HCT116 (cell line): ENCODE results near the gene ADPRS. TPM values are rescaled to one million over a fixed set of nuclear protein-coding genes. Genes with fewer than 3 reads are reported as not detected.

Source experiments
- ATAC-seq: fragments of 200-7000 bp; cut with Tn5 transposase; 2 replicates; pipeline ENCODE4 v1.9.1; 2020; ENCODE audit warnings: mild to moderate bottlenecking, moderate library complexity
- BruUV-seq: library from RNA; stranded (reverse); fragments of 400-500 nt; replicated peaks from 2 replicates; lab custom pipeline; 2021; lab: Mats Ljungman, UMichigan
- CTCF ChIA-PET: fragments of 300-600 bp; sonication (Branson Sonifier 250); formaldehyde crosslinking; loops from one replicate; lab custom pipeline; 2021; ENCODE audit warnings: antibody characterized with exemption; lab: Charles Lee
- POLR2A ChIA-PET: fragments of 300-600, 350-600 bp; sonication (Branson Sonifier 250); formaldehyde crosslinking; loops from one replicate; lab custom pipeline; 2021; ENCODE audit warnings: antibody characterized with exemption; lab: Charles Lee
- RAD21 ChIA-PET, 2 experiments: fragments of 300-600 bp; sonication (Branson Sonifier 250); formaldehyde crosslinking; loops; one replicate each; lab custom pipeline; 2023; ENCODE audit warnings: low total read pairs in 2 of 2; ENCODE audit not compliant: uncharacterized antibody in 2 of 2, unreplicated experiment in 2 of 2, low non-redundant PET in 1 of 2; lab: Charles Lee
- DNase-seq: peaks from one replicate; pipeline ENCODE4 v3.0.0-alpha.2; 2010; ENCODE audit warnings: low read depth, low spot score
- H2AFZ ChIP-seq: fragments of 200-600 bp; shearing (Covaris generic), sonication (generic); 2 replicates; pipeline ENCODE4 v1.6.1; 2017; ENCODE audit warnings: low read depth, mixed run types, mixed read lengths, antibody characterized with exemption, low read length; ENCODE audit not compliant: poor library complexity, severe bottlenecking
- H3K27ac ChIP-seq: 2 replicates; pipeline ENCODE4 v1.5.1; 2012; ENCODE audit warnings: low read depth, low read length
- H3K27me3 ChIP-seq: fragments of 200-600 bp; sonication (generic); 2 replicates; pipeline ENCODE4 v1.6.1; 2016; ENCODE audit warnings: mixed run types, low read length, mixed read lengths; ENCODE audit not compliant: insufficient read depth
- H3K36me3 ChIP-seq, 2 experiments: fragments of 200-500 bp in 1 of 2; fragments of 200-600 bp in 1 of 2; sonication (Bioruptor generic) in 1 of 2; sonication (generic) in 1 of 2; 2 replicates each; pipeline versions ENCODE4 v1.5.1 to v1.6.1; 2014 to 2016; ENCODE audit warnings: low read length in 2 of 2, inconsistent platforms in 1 of 2, mixed read lengths in 1 of 2, mixed run types in 1 of 2; ENCODE audit not compliant: insufficient read depth in 2 of 2, control insufficient read depth in 1 of 2
- H3K4me1 ChIP-seq, 2 experiments: fragments of 200-600 bp in 1 of 2; sonication (generic) in 1 of 2; 2 replicates each; pipeline versions ENCODE4 v1.5.1 to v1.6.1; 2012 to 2017; ENCODE audit warnings: low read length in 2 of 2, inconsistent platforms in 1 of 2, mild to moderate bottlenecking in 1 of 2, mixed read lengths in 1 of 2, mixed run types in 1 of 2, moderate library complexity in 1 of 2; ENCODE audit not compliant: insufficient read depth in 2 of 2, control insufficient read depth in 1 of 2
- H3K4me2 ChIP-seq: fragments of 200-600 bp; sonication (generic); 2 replicates; pipeline ENCODE4 v1.6.1; 2017; ENCODE audit warnings: mixed run types, low read length, mixed read lengths
- H3K4me3 ChIP-seq, 2 experiments: fragments of 200-600 bp in 1 of 2; sonication (generic) in 1 of 2; replicated peaks in 1 of 2; 2 replicates each; pipeline ENCODE4 v1.5.1; 2011 to 2016; ENCODE audit warnings: low read length in 2 of 2, control low read depth in 1 of 2, low read depth in 1 of 2, mild to moderate bottlenecking in 1 of 2, mixed read lengths in 1 of 2, mixed run types in 1 of 2
- H3K79me2 ChIP-seq: fragments of 200-600 bp; sonication (generic); 2 replicates; pipeline ENCODE4 v1.6.1; 2017; ENCODE audit warnings: mild to moderate bottlenecking, mixed run types, low read length, moderate library complexity, mixed read lengths; ENCODE audit not compliant: insufficient read depth
- H3K9ac ChIP-seq: fragments of 200-600 bp; sonication (generic); 2 replicates; pipeline ENCODE4 v1.6.1; 2016; ENCODE audit warnings: low read length, mixed read lengths
- H3K9me2 ChIP-seq: fragments of 200-600 bp; sonication (generic), shearing (Covaris generic); 2 replicates; pipeline ENCODE4 v1.6.1; 2017; ENCODE audit warnings: mixed run types, mild to moderate bottlenecking, moderate library complexity; ENCODE audit not compliant: insufficient read depth
- H3K9me3 ChIP-seq, 2 experiments: fragments of 200-500 bp in 1 of 2; fragments of 200-600 bp in 1 of 2; sonication (Bioruptor generic) in 1 of 2; sonication (generic) in 1 of 2; 2 replicates each; pipeline ENCODE4 v1.6.1; 2014 to 2017; ENCODE audit warnings: low read length in 2 of 2, mixed read lengths in 2 of 2, inconsistent platforms in 1 of 2, low read depth in 1 of 2, mild to moderate bottlenecking in 1 of 2, mixed run types in 1 of 2, moderate library complexity in 1 of 2; ENCODE audit not compliant: control insufficient read depth in 1 of 2, insufficient read depth in 1 of 2
- H4K20me1 ChIP-seq: fragments of 200-600 bp; sonication (generic), shearing (Covaris generic); 2 replicates; pipeline ENCODE4 v1.6.1; 2017; ENCODE audit warnings: mixed run types, mild to moderate bottlenecking, moderate library complexity; ENCODE audit not compliant: insufficient read depth
- CEBPB ChIP-seq: IDR thresholded peaks from 2 replicates; pipeline ENCODE4 v1.6.1; 2012; ENCODE audit warnings: low read depth
- EGR1 ChIP-seq: IDR thresholded peaks from 2 replicates; pipeline ENCODE4 v1.6.1; 2012; ENCODE audit warnings: low read depth
- JUND ChIP-seq: IDR thresholded peaks from 2 replicates; pipeline ENCODE4 v1.6.1; 2012
- POLR2A ChIP-seq: IDR thresholded peaks from 2 replicates; pipeline ENCODE4 v1.7.0; 2011; ENCODE audit warnings: borderline replicate concordance; ENCODE audit not compliant: insufficient read depth, insufficient read length; ENCODE audit errors: extremely low read depth
- intact Hi-C: fragments of 100-400 bp; cut with micrococcal nuclease; formaldehyde crosslinking; loops from 2 replicates; pipeline ENCODE4 v1.10.0; 2022
- total RNA-seq: library from RNA; stranded (reverse); gene quantifications from one replicate; pipeline ENCODE4 v1.2.1, GENCODE V29; 2021; ENCODE audit not compliant: unreplicated experiment

The ADPRS gene
- total RNA-seq, 1 experiment from 2014 or later = 28.2 TPM

GRCh38 chr1:36068866-36069265 is 19.8 kb upstream of the ADPRS start:
- DNase-seq (no peak), ATAC-seq (peak; percentile 34; the same call in 1 of the 2 replicates)
- H3K4me2 ChIP-seq = no peak overlapping the region
- no peak for TF ChIP-seq POLR2A
- TF ChIP-seq JUND = peak; percentile 28; the same call in 1 of the 2 replicates
- no peak for TF ChIP-seq CEBPB
- no peaks in the 10 kb centered on the region for H3K36me3 ChIP-seq
- H3K9me2 ChIP-seq = no peaks in the 10 kb centered on the region
- ChIA-PET RAD21 (no interaction called here), CTCF (no interaction called here), POLR2A (no interaction called here)
- peaks cover 0 to 5% of the 10 kb centered on the region in 2 experiments; a peak in 1 of 4 replicates for H3K4me1 ChIP-seq
- H3K9ac ChIP-seq = no peak overlapping the region
- H3K27ac ChIP-seq = no peak overlapping the region
- H3K27me3 ChIP-seq = no peaks in the 10 kb centered on the region
- intact Hi-C loops = no loop called here
- BruUV-seq = no TSS peak
- no peaks in the 10 kb centered on the region for H4K20me1 ChIP-seq
- no peaks in the 10 kb centered on the region for H3K79me2 ChIP-seq
- no peaks in the 10 kb centered on the region for H3K9me3 ChIP-seq
- no peak overlapping the region for H2AFZ ChIP-seq
- H3K4me3 ChIP-seq = no peak overlapping the region

- ChIA-PET RAD21 (no interaction called here), CTCF (no interaction called here), POLR2A (no interaction called here)
- Histone ChIP-seq H4K20me1 (no peaks in the 10 kb centered on the region), H3K4me3 (no peak overlapping the region), H3K4me2 (no peak overlapping the region), H3K79me2 (no peaks in the 10 kb centered on the region), H3K36me3 (no peaks in the 10 kb centered on the region), H2AFZ (no peak overlapping the region), H3K4me1 (peaks cover 0 to 5% of the 10 kb centered on the region in 2 experiments; a peak in 1 of 4 replicates), H3K27me3 (no peaks in the 10 kb centered on the region), H3K9ac (no peak overlapping the region), H3K9me2 (no peaks in the 10 kb centered on the region), H3K9me3 (no peaks in the 10 kb centered on the region), H3K27ac (no peak overlapping the region)
- ATAC-seq (no peak), DNase-seq (no peak)
- intact Hi-C loops = no loop called here
- no peak for TF ChIP-seq EGR1
- TF ChIP-seq CEBPB = no peak
- BruUV-seq = no TSS peak
Measured at GRCh38 chr1:36070349-36070748, 18.3 kb upstream of the ADPRS start.
